22Rv1 (cell line): ENCODE results near the gene MYL5.

Experiments used
- CTCF ChIP-seq: fragments of 450-650 bp; IDR thresholded peaks from 2 replicates; pipeline ENCODE4 v1.5.1; 2017; ENCODE audit warnings: mild to moderate bottlenecking
- ZFX ChIP-seq: fragments of 450-650 bp; IDR thresholded peaks from 2 replicates; pipeline ENCODE4 v1.6.1; 2017; ENCODE audit warnings: antibody characterized with exemption, borderline replicate concordance

- TF ChIP-seq CTCF (no peak), ZFX (no peak)
These were observed 56.2 kb downstream of the MYL5 start for GRCh38 chr4:730511-730910.
